A673 (cell line): ENCODE measurements around the gene GPR26.

Source experiments
- EZH2 ChIP-seq: fragments of 200-600 bp; sonication (generic); IDR thresholded peaks from 2 replicates; pipeline ENCODE4 v1.6.1; 2017; ENCODE audit warnings: borderline replicate concordance, low read depth, mild to moderate bottlenecking, mixed read lengths, antibody characterized with exemption, low read length; ENCODE audit not compliant: poor library complexity, severe bottlenecking
- TF ChIP-seq, protein P1 (sequence below): fragments of 300-800, 200-600 bp; sonication (generic); conservative IDR thresholded peaks from 2 replicates; pipeline ENCODE4 v1.5.1; 2017; ENCODE audit warnings: low read depth, mild to moderate bottlenecking, antibody characterized with exemption, low read length, moderate library complexity, mixed read lengths

DNA sequence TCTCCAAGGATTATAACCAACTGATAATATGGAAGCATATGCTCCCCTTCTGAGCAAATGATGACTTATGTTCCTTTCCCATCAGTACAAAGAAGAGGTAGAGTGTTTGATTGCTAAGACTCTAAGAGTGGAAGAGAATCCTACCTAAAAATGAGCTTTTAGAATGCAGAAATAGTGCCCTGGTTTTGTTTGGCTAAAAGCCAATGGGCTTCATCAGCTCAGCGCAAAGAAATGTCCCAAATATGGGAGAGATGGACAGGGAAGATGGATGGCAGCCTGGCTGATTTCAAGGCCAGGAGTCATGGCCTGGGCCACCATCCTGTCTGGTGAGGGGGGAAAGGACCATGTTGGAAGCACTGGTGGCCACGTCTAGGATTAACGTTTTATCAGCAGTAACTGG is 60.2 kb downstream of the GPR26 start:
- TF ChIP-seq, protein P1, sequence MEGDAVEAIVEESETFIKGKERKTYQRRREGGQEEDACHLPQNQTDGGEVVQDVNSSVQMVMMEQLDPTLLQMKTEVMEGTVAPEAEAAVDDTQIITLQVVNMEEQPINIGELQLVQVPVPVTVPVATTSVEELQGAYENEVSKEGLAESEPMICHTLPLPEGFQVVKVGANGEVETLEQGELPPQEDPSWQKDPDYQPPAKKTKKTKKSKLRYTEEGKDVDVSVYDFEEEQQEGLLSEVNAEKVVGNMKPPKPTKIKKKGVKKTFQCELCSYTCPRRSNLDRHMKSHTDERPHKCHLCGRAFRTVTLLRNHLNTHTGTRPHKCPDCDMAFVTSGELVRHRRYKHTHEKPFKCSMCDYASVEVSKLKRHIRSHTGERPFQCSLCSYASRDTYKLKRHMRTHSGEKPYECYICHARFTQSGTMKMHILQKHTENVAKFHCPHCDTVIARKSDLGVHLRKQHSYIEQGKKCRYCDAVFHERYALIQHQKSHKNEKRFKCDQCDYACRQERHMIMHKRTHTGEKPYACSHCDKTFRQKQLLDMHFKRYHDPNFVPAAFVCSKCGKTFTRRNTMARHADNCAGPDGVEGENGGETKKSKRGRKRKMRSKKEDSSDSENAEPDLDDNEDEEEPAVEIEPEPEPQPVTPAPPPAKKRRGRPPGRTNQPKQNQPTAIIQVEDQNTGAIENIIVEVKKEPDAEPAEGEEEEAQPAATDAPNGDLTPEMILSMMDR = no peak
- no peak for TF ChIP-seq EZH2
